Measurements from ENCODE around the gene HAX1.

HAX1 gene

GRCh38 chr1:154272217-154272998 is at the start of gene HAX1:
Gene HAX1 (plus strand): TSS chr1:154272629. CDS start chr1:154272724, 95 bp downstream.
- H2AFZ ChIP-seq (ENCODE audit: low read depth, low read length, severe bottlenecking), result peak within 1 kb of the TSS; percentile 91
- peak within 1 kb of the TSS; percentile 88 for H3K4me2 ChIP-seq (ENCODE audit: low read depth, low read length, poor library complexity, severe bottlenecking)
- TF ChIP-seq CTCF (IDR thresholded peaks at IDR 0.05; ENCODE audit: insufficient read depth, low read length, poor library complexity, severe bottlenecking) (peak; percentile 84), EZH2phosphoT487 (conservative IDR thresholded peaks at IDR 0.05; ENCODE audit: low read length) (no peak)
- H3K27ac ChIP-seq (ENCODE audit: low read depth, low read length), result peak within 1 kb of the TSS; percentile 80
- no peaks in the 10 kb centered on the region for H4K20me1 ChIP-seq (ENCODE audit: low read depth, low read length)
- no peaks in the 10 kb centered on the region for H3K9me3 ChIP-seq (ENCODE audit: insufficient read depth, low read length)
- H3K9me2 ChIP-seq (replicated peaks; ENCODE audit: insufficient read depth, low read length), result no peaks in the 10 kb centered on the region
- H3K27me3 ChIP-seq (ENCODE audit: low read length), result no peaks in the 10 kb centered on the region
- peak within 1 kb of the TSS; percentile 99 for H3K4me3 ChIP-seq (ENCODE audit: insufficient read depth, low read length, poor library complexity, severe bottlenecking)
- H3K9ac ChIP-seq (ENCODE audit: low read length), result peak within 1 kb of the TSS; percentile 98
- H3K36me3 ChIP-seq (ENCODE audit: low read length), result no peaks in the 10 kb centered on the region
- peaks cover 30% of the 10 kb centered on the region for H3F3A ChIP-seq (ENCODE audit: insufficient read depth)
- peaks cover 12% of the 10 kb centered on the region for H3K79me2 ChIP-seq (ENCODE audit: insufficient read depth, low read length)

- Histone ChIP-seq H4K20me1 (ENCODE audit: low read depth, low read length) (peaks cover 30% of the 10 kb centered on the region), H3K36me3 (ENCODE audit: low read length) (peaks cover 26% of the 10 kb centered on the region)
- TF ChIP-seq CTCF (IDR thresholded peaks at IDR 0.05; ENCODE audit: insufficient read depth, low read length, poor library complexity, severe bottlenecking), result no peak
- TF ChIP-seq EZH2phosphoT487 (conservative IDR thresholded peaks at IDR 0.05; ENCODE audit: low read length), result no peak
Observed at GRCh38 chr1:154222918-154223317, 49.5 kb upstream of the HAX1 start.

GRCh38 chr1:154223621-154224020 is 48.8 kb upstream of the HAX1 start:
- H2AFZ ChIP-seq (ENCODE audit: low read depth, low read length, severe bottlenecking), result no peak overlapping the region
- H3K27me3 ChIP-seq (ENCODE audit: low read length), result no peaks in the 10 kb centered on the region
- 0 out of 2 replicates have a peak, but pooled peaks cover 7% of the 10 kb centered on the region for H3F3A ChIP-seq (ENCODE audit: insufficient read depth)
- peaks cover 30% of the 10 kb centered on the region for H4K20me1 ChIP-seq (ENCODE audit: low read depth, low read length)
- 0 out of 2 replicates have a peak overlapping the region, but pooled peaks have one; percentile 3 for H3K9ac ChIP-seq (ENCODE audit: low read length)
- H3K79me2 ChIP-seq (ENCODE audit: insufficient read depth, low read length), result peaks cover 83% of the 10 kb centered on the region
- no peaks in the 10 kb centered on the region for H3K9me2 ChIP-seq (replicated peaks; ENCODE audit: insufficient read depth, low read length)
- H3K27ac ChIP-seq (ENCODE audit: low read depth, low read length), result no peak overlapping the region
- no peak overlapping the region for H3K4me3 ChIP-seq (ENCODE audit: insufficient read depth, low read length, poor library complexity, severe bottlenecking)
- H3K36me3 ChIP-seq (ENCODE audit: low read length), result peaks cover 27% of the 10 kb centered on the region
- peak overlapping the region; percentile 98 for H3K4me2 ChIP-seq (ENCODE audit: low read depth, low read length, poor library complexity, severe bottlenecking)
- H3K9me3 ChIP-seq (ENCODE audit: insufficient read depth, low read length), result no peaks in the 10 kb centered on the region
- no peak for TF ChIP-seq EZH2phosphoT487 (conservative IDR thresholded peaks at IDR 0.05; ENCODE audit: low read length)
- no peak for TF ChIP-seq CTCF (IDR thresholded peaks at IDR 0.05; ENCODE audit: insufficient read depth, low read length, poor library complexity, severe bottlenecking)

More at GRCh38 chr1:154222918-154223317, 49.5 kb upstream of the HAX1 start:
- Histone ChIP-seq H3K79me2 (ENCODE audit: insufficient read depth, low read length) (peaks cover 90% of the 10 kb centered on the region), H3K27ac (ENCODE audit: low read depth, low read length) (no peak overlapping the region), H3K9me2 (replicated peaks; ENCODE audit: insufficient read depth, low read length) (no peaks in the 10 kb centered on the region), H3K9ac (ENCODE audit: low read length) (no peak overlapping the region), H3K27me3 (ENCODE audit: low read length) (no peaks in the 10 kb centered on the region), H3K9me3 (ENCODE audit: insufficient read depth, low read length) (no peaks in the 10 kb centered on the region), H2AFZ (ENCODE audit: low read depth, low read length, severe bottlenecking) (no peak overlapping the region), H3K4me2 (ENCODE audit: low read depth, low read length, poor library complexity, severe bottlenecking) (peak overlapping the region; percentile 98), H3K4me3 (ENCODE audit: insufficient read depth, low read length, poor library complexity, severe bottlenecking) (peak overlapping the region; percentile 85), H3F3A (ENCODE audit: insufficient read depth) (0 out of 2 replicates have a peak, but pooled peaks cover 7% of the 10 kb centered on the region)
